Thymus (tissue), 11 donors: ENCODE results near the gene TNFRSF13B. TPM values are rescaled to one million over a fixed set of nuclear protein-coding genes. Genes with fewer than 3 reads are reported as not detected.
"Not testable (repeated sequence)": the region's sequence is repeated elsewhere in the genome, so short reads cannot be mapped to it uniquely, and the experiment has no call there.

ENCODE experiments used
- DNase-seq, 9 donors: peaks; one replicate each; pipeline ENCODE4 v3.0.0-alpha.2; 2013; ENCODE audit warnings: low spot score in 9 of 9, low read depth in 6 of 9, missing footprints in 1 of 9
- H3K27ac ChIP-seq, 2 donors: one replicate each; pipeline ENCODE4 v1.5.1; 2013; ENCODE audit warnings: control low read depth in 1 of 2, low read depth in 1 of 2, low read length in 1 of 2, mild to moderate bottlenecking in 1 of 2, moderate library complexity in 1 of 2
- H3K27me3 ChIP-seq, 2 donors: one replicate each; pipeline ENCODE4 v1.5.1; 2013; ENCODE audit warnings: low read length in 1 of 2; ENCODE audit not compliant: control insufficient read depth in 2 of 2, insufficient read depth in 1 of 2
- H3K36me3 ChIP-seq, 2 donors: one replicate each; pipeline ENCODE4 v1.5.1; 2013; ENCODE audit warnings: low read length in 1 of 2, mild to moderate bottlenecking in 1 of 2, moderate library complexity in 1 of 2; ENCODE audit not compliant: control insufficient read depth in 2 of 2, insufficient read depth in 2 of 2
- H3K4me1 ChIP-seq, 2 donors: one replicate each; pipeline ENCODE4 v1.5.1; 2013; ENCODE audit warnings: low read length in 2 of 2; ENCODE audit not compliant: control insufficient read depth in 2 of 2, insufficient read depth in 2 of 2
- H3K4me3 ChIP-seq, 2 donors: one replicate each; pipeline ENCODE4 v1.5.1; 2013; ENCODE audit warnings: low read length in 2 of 2, control low read depth in 1 of 2, mild to moderate bottlenecking in 1 of 2
- H3K9me3 ChIP-seq, 2 donors: one replicate each; pipeline ENCODE4 v1.5.1; 2013; ENCODE audit warnings: low read length in 1 of 2, mild to moderate bottlenecking in 1 of 2; ENCODE audit not compliant: control insufficient read depth in 2 of 2, insufficient read depth in 1 of 2
- WGBS: extraction: QIAGEN DNeasy Blood & Tissue Kit; methylation state at CpG from one replicate; pipeline ENCODE4 v1.1.7; 2013; 5-methylcytosine and 5-hydroxymethylcytosine counted together
- polyA plus RNA-seq: library from polyadenylated mRNA; stranded (reverse); fragments of 200-250 nt; gene quantifications from one replicate; pipeline ENCODE4 v1.2.3, GENCODE V29; 2013
- total RNA-seq: library from RNA; stranded (reverse); fragments of 120-200 nt; gene quantifications from one replicate; pipeline ENCODE4 v1.2.4, GENCODE V29; 2013
- donor health status: healthy.

TNFRSF13B gene
- total and polyA plus RNA-seq, 2 donors = 0.14 to 2.6 TPM

DNA sequence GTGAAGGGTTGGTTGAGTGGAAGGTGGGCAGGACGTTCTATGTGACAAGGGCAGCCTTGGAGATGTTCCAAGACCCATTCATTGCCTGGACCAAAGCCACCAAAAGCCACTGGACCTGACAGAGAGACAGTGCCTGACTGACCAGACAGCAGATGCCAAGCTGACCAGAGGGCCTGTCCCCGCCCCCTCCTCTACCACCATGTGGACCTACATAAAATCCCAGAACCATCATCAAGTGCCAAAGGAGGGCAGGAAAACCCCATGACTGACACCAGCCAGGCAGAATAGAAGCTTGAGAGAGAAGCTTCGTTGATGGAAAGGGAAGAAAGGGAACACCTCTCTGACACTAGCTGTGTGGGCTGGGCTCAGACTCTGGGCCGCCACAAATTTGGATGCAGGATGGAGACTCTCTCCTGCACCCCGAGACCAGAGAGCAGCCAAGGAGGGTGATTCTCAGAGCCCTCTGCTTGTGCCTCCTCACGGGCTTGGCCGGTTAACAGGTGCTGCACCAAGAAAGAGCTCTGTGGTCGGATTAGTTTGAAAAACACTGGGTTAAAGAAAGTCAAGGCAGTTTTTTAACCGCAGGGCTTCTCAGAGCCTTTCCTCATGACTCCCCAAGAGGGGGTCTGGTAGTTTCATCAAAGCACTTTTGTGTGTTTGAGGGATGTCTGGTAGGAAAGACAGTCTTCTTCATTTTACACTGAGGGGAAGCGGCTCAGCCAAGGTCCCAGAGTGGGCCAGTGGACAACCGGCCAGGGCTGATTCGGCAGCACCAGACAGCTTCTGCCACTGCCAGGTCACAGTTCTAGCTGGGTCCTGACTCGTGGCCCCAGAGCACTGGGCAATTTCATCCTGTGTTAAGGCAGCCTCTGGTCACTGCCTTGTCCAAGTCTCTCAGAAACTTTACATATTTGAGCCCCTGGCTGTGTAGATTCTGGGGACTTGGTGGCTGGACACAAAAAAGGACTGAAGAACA is 1.7 kb downstream of the TNFRSF13B start:
- Histone ChIP-seq H3K27ac (peak overlapping the region in 1 of 2 donors; percentile 15), H3K36me3 (no peaks in the 10 kb centered on the region), H3K9me3 (no peaks in the 10 kb centered on the region), H3K27me3 (no peaks in the 10 kb centered on the region), H3K4me1 (peaks cover 9 to 45% of the 10 kb centered on the region in 2 donors), H3K4me3 (no peak overlapping the region)
- WGBS = 50% methylated on average over 13 of the region's 13 CpGs
- peak in 5 of 9 donors; percentile 29 to 78 (median 44) for DNase-seq

DNA sequence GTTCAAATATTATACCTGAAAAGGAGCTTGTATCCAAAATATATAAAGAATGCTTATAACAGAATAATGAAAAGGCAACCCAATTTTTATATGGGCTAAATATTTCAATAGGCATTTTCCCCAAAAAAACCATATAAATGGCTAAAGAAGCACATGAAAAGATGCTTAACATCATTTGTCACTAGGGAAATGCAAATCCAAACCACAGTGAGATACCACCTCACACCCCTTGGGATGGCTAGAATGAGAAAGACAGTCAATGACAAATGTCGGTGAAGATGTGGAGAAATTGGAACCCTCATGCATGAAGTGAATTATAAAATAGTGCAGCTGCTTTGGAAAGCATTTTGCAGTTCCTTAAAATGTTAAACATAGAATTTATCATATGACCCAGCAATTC is 3.1 kb downstream of the TNFRSF13B start:
- no peak overlapping the region for H3K4me3 ChIP-seq
- H3K27ac ChIP-seq = no peak overlapping the region

DNA sequence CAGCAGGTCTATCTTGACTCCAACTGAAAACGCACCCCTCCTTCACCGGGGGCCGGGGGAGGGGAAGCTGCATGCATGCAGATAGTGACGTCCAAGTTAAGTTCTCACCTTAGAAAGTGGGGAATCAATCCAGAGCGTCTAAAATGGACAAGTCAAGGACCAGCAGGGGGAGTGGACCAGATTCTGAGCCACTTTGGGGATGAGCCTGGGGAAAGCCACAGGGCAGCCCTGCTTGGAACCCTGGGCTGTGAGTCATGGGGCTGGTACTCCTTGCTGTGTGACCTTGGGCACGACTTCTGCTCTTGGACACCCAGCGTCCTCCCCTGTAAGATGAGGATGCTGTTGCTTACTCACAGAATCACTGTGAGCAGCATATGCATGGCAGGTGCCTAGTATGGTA is 9.1 kb downstream of the TNFRSF13B start:
- no peak for DNase-seq
- WGBS = 72% methylated on average over 7 of the region's 7 CpGs
- H3K9me3 ChIP-seq = no peaks in the 10 kb centered on the region
- no peak overlapping the region for H3K27ac ChIP-seq
- no peaks in the 10 kb centered on the region for H3K4me1 ChIP-seq
- H3K36me3 ChIP-seq = no peaks in the 10 kb centered on the region
- no peak overlapping the region for H3K4me3 ChIP-seq
- no peaks in the 10 kb centered on the region for H3K27me3 ChIP-seq

More for the DNA sequence above, 3.1 kb downstream of the TNFRSF13B start:
- 96% methylated on average over 1 of the region's 1 CpG for WGBS
- DNase-seq = no peak
- Histone ChIP-seq H3K36me3 (no peaks in the 10 kb centered on the region), H3K27me3 (no peaks in the 10 kb centered on the region), H3K9me3 (no peaks in the 10 kb centered on the region), H3K4me1 (peaks cover 9 to 33% of the 10 kb centered on the region in 2 donors)

DNA sequence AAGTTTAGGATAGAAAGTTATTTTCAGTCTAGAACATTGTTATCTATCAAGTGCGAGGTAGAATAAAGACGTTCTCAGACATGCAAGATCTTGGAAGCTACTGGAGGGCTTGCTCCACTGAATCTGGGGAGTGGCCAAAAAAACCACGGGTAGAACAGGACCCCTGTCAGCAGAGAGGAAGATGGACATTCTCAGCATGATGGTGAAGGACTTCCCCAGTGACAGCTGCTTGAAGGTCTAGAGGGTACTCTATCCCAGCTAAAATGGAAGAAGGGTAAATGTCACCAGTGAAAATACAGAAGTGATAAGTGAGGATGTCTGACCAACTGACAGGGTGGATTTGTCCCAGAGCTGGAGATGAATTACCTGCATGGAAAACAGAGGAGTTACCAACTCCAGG is 10.1 kb downstream of the TNFRSF13B start:
- 84% methylated on average over 3 of the region's 3 CpGs for whole genome bisulfite sequencing
- no peak overlapping the region for H3K4me3 ChIP-seq
- H3K4me1 ChIP-seq = no peaks in the 10 kb centered on the region
- no peaks in the 10 kb centered on the region for H3K36me3 ChIP-seq
- H3K9me3 ChIP-seq = no peaks in the 10 kb centered on the region
- no peak overlapping the region for H3K27ac ChIP-seq
- DNase-seq = no peak
- H3K27me3 ChIP-seq = no peaks in the 10 kb centered on the region

DNA sequence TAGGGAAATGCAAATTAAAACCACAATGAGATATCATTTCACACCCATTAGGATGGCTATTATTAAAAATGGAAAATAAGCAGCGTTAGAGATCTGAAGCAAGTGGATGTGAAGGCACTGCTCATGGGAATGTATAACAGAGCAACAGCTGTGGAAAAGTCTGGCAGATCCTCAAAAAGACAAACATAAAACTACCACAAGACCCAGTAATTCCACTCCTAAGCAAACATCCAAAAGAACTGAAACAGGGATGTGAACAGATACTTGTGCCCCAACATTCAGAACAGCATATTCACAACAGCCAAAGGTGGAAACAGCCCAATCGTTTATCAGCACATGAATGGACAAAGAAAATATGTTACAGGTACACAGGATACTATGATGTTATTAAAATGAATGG is 10.9 kb downstream of the TNFRSF13B start:
- not testable (repeated sequence) for H3K27ac ChIP-seq, DNase-seq, H3K4me1 ChIP-seq, H3K4me3 ChIP-seq, H3K9me3 ChIP-seq, H3K27me3 ChIP-seq, H3K36me3 ChIP-seq
- 73% methylated on average over 2 of the region's 2 CpGs for WGBS

DNA sequence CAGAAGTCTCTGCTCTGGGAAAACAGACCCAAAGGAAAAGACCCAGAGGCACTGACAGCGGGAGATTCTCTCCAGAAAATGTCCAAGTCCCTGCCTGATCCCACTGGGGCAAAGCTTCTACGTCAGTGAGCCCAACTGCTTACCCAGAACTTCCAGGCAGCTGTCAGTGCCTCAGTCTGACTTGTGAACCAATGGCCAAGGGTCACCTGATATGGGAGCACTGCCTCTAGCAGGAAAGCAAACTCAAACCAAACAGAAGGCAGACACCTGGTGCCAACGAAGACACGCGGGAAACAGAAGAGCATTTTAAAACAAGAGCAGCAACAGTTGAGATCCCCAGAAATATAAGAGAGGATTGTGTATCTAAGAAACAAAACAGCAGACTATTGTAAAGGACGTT is 16.9 kb downstream of the TNFRSF13B start:
- H3K9me3 ChIP-seq, H3K27ac ChIP-seq, DNase-seq, H3K36me3 ChIP-seq, H3K27me3 ChIP-seq, H3K4me3 ChIP-seq: not testable (repeated sequence)
- peaks cover 0 to 11% of the 10 kb centered on the region in 2 donors for H3K4me1 ChIP-seq
- WGBS = 67% methylated on average over 6 of the region's 6 CpGs

DNA sequence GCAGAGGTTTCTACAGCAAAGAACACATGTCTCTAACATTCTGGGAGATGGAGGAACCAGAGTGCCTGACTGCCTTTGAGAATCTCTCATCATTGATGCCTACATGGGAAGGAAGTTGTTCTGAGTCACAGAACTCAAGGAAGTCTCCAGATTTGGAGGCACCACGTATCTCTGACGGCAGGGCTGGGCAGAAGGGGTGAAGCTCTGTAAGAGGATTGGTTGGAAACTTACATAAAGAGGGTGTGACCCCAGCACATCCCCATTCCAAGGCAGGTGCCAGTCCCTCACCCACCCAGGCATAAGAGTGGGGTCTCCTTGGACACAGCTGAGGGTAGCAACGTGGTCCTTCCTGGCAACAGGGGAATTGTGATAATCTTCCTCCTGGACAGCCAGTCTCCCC is 17.4 kb downstream of the TNFRSF13B start:
- 34% methylated on average over 3 of the region's 3 CpGs for WGBS
- no peaks in the 10 kb centered on the region for H3K36me3 ChIP-seq
- peaks cover 0 to 11% of the 10 kb centered on the region in 2 donors for H3K4me1 ChIP-seq
- no peaks in the 10 kb centered on the region for H3K9me3 ChIP-seq
- no peaks in the 10 kb centered on the region for H3K27me3 ChIP-seq
- no peak overlapping the region for H3K4me3 ChIP-seq
- DNase-seq = no peak
- H3K27ac ChIP-seq = no peak overlapping the region

DNA sequence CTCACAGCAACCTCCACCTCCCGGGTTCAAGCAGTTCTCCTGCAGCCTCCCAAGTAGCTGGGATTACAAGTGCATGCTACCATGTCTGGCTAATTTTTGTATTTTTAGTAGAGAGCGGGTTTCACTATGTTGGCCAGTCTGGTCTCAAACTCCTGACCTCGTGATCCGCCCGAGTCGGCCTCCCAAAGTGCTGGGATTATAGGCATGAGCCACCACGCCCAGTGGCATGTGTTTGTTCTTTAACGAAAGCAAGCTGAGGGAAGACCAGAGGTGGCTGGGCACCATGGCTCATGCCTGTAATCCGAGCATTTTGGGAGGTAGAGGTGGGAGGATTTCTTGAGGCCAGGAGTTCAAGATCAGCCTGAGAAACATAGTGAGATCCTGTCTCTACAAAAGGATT is 18.1 kb downstream of the TNFRSF13B start:
- H3K36me3 ChIP-seq = no peaks in the 10 kb centered on the region
- peaks cover 0 to 11% of the 10 kb centered on the region in 2 donors for H3K4me1 ChIP-seq
- H3K9me3 ChIP-seq = peaks cover 0 to 3% of the 10 kb centered on the region in 2 donors
- H3K27me3 ChIP-seq = no peaks in the 10 kb centered on the region
- DNase-seq = no peak
- H3K4me3 ChIP-seq = no peak overlapping the region
- WGBS = 96% methylated on average over 9 of the region's 9 CpGs
- no peak overlapping the region for H3K27ac ChIP-seq

DNA sequence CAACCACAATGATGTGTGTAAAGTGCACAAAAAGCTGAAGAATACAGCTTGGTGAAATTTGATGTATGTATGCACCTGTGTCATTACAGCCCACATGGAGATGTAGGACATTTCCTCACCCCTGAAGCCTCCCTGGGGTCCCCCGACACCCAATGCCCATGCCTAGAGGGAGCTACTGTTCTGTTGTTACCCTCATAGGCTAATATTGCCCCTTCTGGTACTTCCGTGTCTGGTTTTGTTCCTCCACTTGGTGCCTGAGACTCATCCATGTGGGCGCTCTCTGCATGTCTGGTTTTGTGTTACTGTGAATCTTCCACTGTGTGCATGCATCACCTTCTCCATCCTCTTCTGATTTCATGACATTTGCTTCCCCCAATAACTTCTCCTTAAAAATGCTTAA is 18.6 kb downstream of the TNFRSF13B start:
- Histone ChIP-seq H3K27me3 (no peaks in the 10 kb centered on the region), H3K27ac (no peak overlapping the region), H3K4me3 (no peak overlapping the region), H3K4me1 (peaks cover 0 to 11% of the 10 kb centered on the region in 2 donors), H3K36me3 (no peaks in the 10 kb centered on the region), H3K9me3 (peaks cover 1 to 8% of the 10 kb centered on the region in 2 donors)
- 81% methylated on average over 3 of the region's 3 CpGs for WGBS
- DNase-seq = no peak
